ENCODE measurements around the gene MGME1. TPM values are rescaled to one million over a fixed set of nuclear protein-coding genes. Genes with fewer than 3 reads are reported as not detected.

MGME1 gene
- total RNA-seq, 5 donors from 2014 or later (not counting 1 experiment from before 2014, with no cell fraction given): 7.3 to 15.0 (median 12.8) TPM

Other genes with a start within 250 kb of the MGME1 start
- 10 to 100 TPM; 53.6 to 68.9 (median 56.7) TPM for gene SNX5, start 224 bp upstream of the MGME1 start, total RNA-seq
- gene OVOL2, start 88.9 kb downstream of the MGME1 start, total RNA-seq: not detected
- 10 to 100 TPM; 11.3 to 22.2 (median 20.5) TPM for gene KAT14, start 168.8 kb downstream of the MGME1 start, total RNA-seq
- 10 to 100 TPM in 4 of 5 donors, 1 to 10 TPM in 1; 10.0 to 15.6 (median 13.4) TPM for gene PET117, start 168.8 kb downstream of the MGME1 start, total RNA-seq